Nephron progenitor cell (in vitro differentiated cells): ENCODE results near the gene COMMD10.

Experiments used
- DNase-seq: peaks from one replicate; pipeline ENCODE4 v3.0.0; 2021
- H3K27ac Mint-ChIP-seq: 2 replicates; pipeline ENCODE4 v1.8.0; 2021; ENCODE audit warnings: mild to moderate bottlenecking, moderate library complexity, mixed read lengths
- H3K27me3 Mint-ChIP-seq: 2 replicates; pipeline ENCODE4 v1.8.0; 2021; ENCODE audit warnings: mild to moderate bottlenecking, low read depth, mixed read lengths; ENCODE audit not compliant: poor library complexity
- H3K36me3 Mint-ChIP-seq: 2 replicates; pipeline ENCODE4 v1.8.0; 2021; ENCODE audit warnings: low read depth, mixed read lengths
- H3K4me1 Mint-ChIP-seq: 2 replicates; pipeline ENCODE4 v1.8.0; 2021; ENCODE audit warnings: mixed read lengths
- H3K4me3 Mint-ChIP-seq: 2 replicates; pipeline ENCODE4 v1.8.0; 2021; ENCODE audit warnings: mild to moderate bottlenecking, moderate library complexity, mixed read lengths
- H3K9me3 Mint-ChIP-seq: 2 replicates; pipeline ENCODE4 v1.8.0; 2021; ENCODE audit warnings: mild to moderate bottlenecking, moderate library complexity, mixed read lengths
- CTCF ChIP-seq: fragments of 200-600 bp; sonication (generic); IDR thresholded peaks from 2 replicates; pipeline ENCODE4 v1.5.0; 2021; ENCODE audit warnings: antibody characterized with exemption

COMMD10 gene

DNA sequence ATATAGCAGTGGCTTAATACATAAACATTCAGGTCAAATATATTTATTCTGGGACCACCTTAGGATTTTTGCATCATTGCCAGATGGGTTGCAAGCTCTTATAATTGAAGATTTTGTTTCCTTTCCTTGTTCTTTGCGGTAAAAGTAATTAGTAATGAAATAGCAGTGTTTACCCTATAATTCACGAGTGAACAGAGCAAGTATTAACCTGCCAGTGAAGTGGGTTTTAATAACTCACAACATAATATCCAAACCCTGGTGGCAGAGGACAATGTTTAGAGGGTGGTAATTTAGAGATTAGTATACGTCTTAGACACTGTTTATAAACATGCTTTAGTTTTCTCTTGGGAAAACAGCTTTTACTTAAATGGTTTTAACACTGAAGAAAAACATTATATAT lies 40.8 kb upstream of the COMMD10 start:
- Mint-ChIP-seq H3K9me3 (no peaks in the 10 kb centered on the region), H3K27ac (no peak overlapping the region), H3K36me3 (no peaks in the 10 kb centered on the region), H3K4me1 (no peaks in the 10 kb centered on the region), H3K4me3 (no peak overlapping the region), H3K27me3 (peaks cover 11% of the 10 kb centered on the region)
- DNase-seq, result no peak
- TF ChIP-seq CTCF, result no peak

DNA sequence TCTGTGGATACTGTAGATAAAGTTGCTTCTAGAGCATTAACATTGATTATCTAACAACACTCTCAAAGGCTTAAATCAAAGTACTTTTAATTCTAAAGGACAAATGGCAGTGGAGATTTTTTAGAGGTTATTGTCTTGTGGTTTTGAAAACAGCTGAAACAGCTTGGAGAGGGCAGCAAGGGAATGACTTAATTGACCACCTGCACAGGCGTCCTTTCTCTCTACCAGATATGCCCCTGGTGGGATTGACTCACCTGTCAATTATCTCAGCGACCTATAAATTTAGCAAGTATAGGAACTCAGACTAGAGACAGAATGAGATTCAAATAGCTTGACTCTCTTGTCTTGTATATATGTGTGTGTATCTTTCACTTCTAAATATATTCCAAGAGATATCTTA lies 39.0 kb upstream of the COMMD10 start:
- Mint-ChIP-seq H3K9me3 (no peaks in the 10 kb centered on the region), H3K36me3 (no peaks in the 10 kb centered on the region), H3K27me3 (peaks cover 5% of the 10 kb centered on the region)

DNA sequence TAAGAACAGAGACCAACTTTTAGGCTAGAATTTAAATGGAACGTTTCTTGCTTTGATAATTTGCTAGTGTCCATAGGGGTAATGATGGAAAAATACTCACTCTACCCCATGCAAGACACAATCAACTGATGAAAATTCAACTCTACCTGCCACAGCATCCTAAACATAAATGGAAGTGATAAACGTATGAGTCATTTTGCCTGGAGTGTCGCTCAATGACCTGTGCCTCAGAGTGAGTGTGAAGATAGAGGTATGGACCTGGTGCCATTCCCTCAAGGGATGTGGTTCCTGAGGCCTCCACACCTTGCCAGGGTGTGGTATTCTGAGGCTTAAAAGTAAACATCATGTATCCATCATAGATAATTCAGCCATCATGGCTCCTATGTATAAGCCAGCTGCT lies 38.6 kb upstream of the COMMD10 start:
- no peak for DNase-seq
- Mint-ChIP-seq H3K9me3 (no peaks in the 10 kb centered on the region), H3K27me3 (peaks cover 5% of the 10 kb centered on the region), H3K4me3 (no peak overlapping the region), H3K36me3 (no peaks in the 10 kb centered on the region), H3K27ac (no peak overlapping the region), H3K4me1 (no peaks in the 10 kb centered on the region)
- no peak for TF ChIP-seq CTCF

More for the DNA sequence above, 39.0 kb upstream of the COMMD10 start:
- Mint-ChIP-seq H3K4me1 (no peaks in the 10 kb centered on the region), H3K27ac (no peak overlapping the region), H3K4me3 (no peak overlapping the region)
- TF ChIP-seq CTCF, result no peak
- DNase-seq, result no peak

DNA sequence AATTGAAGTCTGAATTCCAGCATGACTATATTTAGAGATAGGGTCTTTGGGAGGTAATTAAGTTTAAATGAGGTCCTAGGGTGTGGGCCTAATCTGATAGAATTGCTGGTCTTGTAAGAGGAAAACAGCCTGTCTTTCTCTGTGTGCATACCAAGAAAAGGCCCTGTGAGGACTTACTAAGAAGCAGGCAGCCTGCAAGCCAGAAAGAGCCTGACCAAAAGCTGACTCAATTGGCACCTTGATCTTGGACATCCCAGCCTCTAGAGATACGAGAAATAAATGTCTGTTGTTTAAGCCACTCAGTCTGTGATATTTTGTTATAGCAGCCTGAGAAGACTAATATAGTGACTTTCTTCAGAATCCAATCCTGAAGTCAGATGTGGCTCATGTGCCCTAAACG lies 38.0 kb upstream of the COMMD10 start:
- H3K27ac Mint-ChIP-seq, result no peak overlapping the region
- peaks cover 5% of the 10 kb centered on the region for H3K27me3 Mint-ChIP-seq
- DNase-seq, result no peak
- no peak overlapping the region for H3K4me3 Mint-ChIP-seq
- H3K4me1 Mint-ChIP-seq, result no peaks in the 10 kb centered on the region
- no peaks in the 10 kb centered on the region for H3K36me3 Mint-ChIP-seq
- no peaks in the 10 kb centered on the region for H3K9me3 Mint-ChIP-seq
- TF ChIP-seq CTCF, result no peak

DNA sequence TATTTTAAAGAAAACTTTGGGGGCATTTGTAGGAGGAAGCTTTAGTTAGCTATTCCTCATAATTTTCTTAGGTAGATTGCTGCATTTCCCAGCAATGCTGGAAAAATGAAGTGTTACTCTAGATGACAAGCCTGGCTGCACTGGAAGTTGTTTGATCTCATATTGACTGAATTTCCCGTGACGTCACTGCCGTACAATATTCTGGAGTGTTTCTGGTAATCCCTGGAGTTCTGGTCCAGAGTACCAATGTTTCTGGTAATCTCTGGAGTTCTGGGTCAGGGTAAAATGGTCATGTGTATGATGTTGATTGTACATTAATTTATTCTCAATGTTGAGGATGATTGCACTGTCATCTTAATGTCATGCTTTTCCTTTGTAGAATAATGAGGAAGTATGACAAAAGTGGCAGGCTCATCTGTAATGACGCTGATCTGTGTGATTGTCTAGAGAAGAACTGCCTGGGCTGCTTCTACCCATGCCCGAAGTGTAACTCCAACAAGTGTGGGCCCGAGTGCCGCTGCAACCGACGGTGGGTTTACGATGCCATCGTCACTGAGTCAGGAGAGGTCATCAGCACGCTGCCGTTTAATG lies 26.4 kb upstream of the COMMD10 start:
- no peaks in the 10 kb centered on the region for H3K9me3 Mint-ChIP-seq
- no peak overlapping the region for H3K4me3 Mint-ChIP-seq
- H3K27ac Mint-ChIP-seq, result no peak overlapping the region
- H3K36me3 Mint-ChIP-seq, result no peaks in the 10 kb centered on the region
- H3K4me1 Mint-ChIP-seq, result no peaks in the 10 kb centered on the region
- H3K27me3 Mint-ChIP-seq, result no peaks in the 10 kb centered on the region
- DNase-seq, result no peak
- no peak for TF ChIP-seq CTCF

- Mint-ChIP-seq H3K27me3 (no peaks in the 10 kb centered on the region), H3K27ac (no peak overlapping the region), H3K9me3 (no peaks in the 10 kb centered on the region), H3K36me3 (no peaks in the 10 kb centered on the region), H3K4me1 (no peaks in the 10 kb centered on the region), H3K4me3 (no peak overlapping the region)
- DNase-seq, result no peak
- no peak for TF ChIP-seq CTCF
Observed at GRCh38 chr5:116062352-116062751, 22.5 kb upstream of the COMMD10 start.
